Uterus (tissue), 2 donors: Measurements from ENCODE around the gene MAP7D1.

Experiments used
- CTCF ChIP-seq, 4 experiments: fragments of 200-600 bp in 2 of 4; fragments of 450-650 bp in 2 of 4; sonication (generic) in 2 of 4; IDR thresholded peaks; one replicate each; pipeline ENCODE4 v1.5.1; 2016 to 2019; ENCODE audit warnings: antibody characterized with exemption in 4 of 4, mild to moderate bottlenecking in 2 of 4, moderate library complexity in 1 of 4
- POLR2A ChIP-seq, 2 donors: fragments of 450-650 bp; IDR thresholded peaks; one replicate each; pipeline ENCODE4 v1.6.1; 2016; ENCODE audit warnings: antibody characterized with exemption in 2 of 2, mild to moderate bottlenecking in 1 of 2, moderate library complexity in 1 of 2

DNA sequence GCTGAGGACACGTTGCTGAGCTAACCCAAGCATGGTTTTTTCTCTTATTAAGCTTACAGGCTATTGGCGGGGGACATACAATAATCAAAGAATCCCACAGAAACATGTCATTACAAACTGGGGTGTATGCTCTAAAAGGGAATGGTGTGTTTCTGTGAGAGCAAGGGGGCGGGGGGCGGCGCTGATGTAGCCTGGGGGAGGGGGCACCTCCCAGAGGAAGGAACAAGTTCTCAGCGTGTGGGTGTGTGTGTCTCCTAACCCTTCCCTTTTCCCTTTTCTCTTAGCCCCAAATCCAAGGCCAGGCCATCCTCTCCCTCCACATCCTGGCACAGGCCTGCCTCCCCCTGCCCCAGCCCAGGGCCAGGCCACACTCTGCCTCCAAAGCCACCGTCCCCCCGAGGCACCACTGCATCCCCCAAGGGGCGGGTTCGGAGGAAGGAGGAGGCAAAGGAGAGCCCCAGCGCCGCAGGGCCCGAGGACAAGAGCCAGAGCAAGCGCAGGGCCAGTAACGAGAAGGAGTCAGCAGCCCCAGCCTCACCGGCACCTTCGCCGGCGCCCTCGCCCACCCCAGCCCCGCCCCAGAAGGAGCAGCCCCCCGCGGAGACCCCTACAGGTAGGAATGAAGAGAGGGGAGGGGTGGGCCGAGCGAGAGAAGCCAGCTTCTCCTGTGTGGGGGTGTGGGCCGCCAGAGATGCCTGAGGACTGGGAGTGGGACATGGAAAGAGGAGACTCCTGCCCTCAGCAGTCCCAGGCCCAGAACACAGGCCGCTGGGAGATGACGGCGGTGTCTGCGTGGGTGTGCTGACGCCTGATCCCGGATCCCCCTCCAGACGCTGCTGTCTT lies 21.9 kb downstream of the MAP7D1 start:
- TF ChIP-seq CTCF (IDR thresholded peaks at IDR 0.05) (no peak), POLR2A (IDR thresholded peaks at IDR 0.05) (no peak)
